Measurements from ENCODE around the gene TUBA3E. TPM values are rescaled to one million over a fixed set of nuclear protein-coding genes. Genes with fewer than 3 reads are reported as not detected.
A peak's percentile ranks its signal among the peaks of the same experiment; 100 is the strongest.
"Not testable (repeated sequence)": the region's sequence is repeated elsewhere in the genome, so short reads cannot be mapped to it uniquely, and the experiment has no call there.

Gene TUBA3E
- total and polyA plus RNA-seq, 2 donors (not counting 1 experiment from before 2014, with no cell fraction given): not detected

GRCh38 chr2:130181880-130182682 is 16.2 kb downstream of the TUBA3E start, which contains the start of gene MZT2B:
Gene MZT2B (plus strand): TSS chr2:130182262. CDS start chr2:130182283, 21 bp downstream.
- not testable (repeated sequence) for H3K9me3 ChIP-seq (ENCODE audit: control insufficient read depth, insufficient read depth, low read depth, low read length); H4K20me1 ChIP-seq (ENCODE audit: control insufficient read depth, extremely low read depth, insufficient read depth, low read length); H3K27me3 ChIP-seq (ENCODE audit: control insufficient read depth, insufficient read depth, low read length); H3K4me1 ChIP-seq (ENCODE audit: control insufficient read depth, extremely low read depth, insufficient read depth, low read length); H3K36me3 ChIP-seq (ENCODE audit: control insufficient read depth, insufficient read depth, low read length)
- Histone ChIP-seq H3K4me2 (ENCODE audit: extremely low read depth, insufficient read depth, low read length) (peak within 1 kb of the TSS; percentile 84), H2AFZ (ENCODE audit: low read length) (peak within 1 kb of the TSS; percentile 81), H3K9ac (ENCODE audit: insufficient read depth, low read length) (peak within 1 kb of the TSS; percentile 89), H3K4me3 (replicated peaks in 1 of 4; ENCODE audit: control extremely low read depth in 1 of 4, insufficient read depth in 1 of 4, low read depth in 3 of 4, low read length in 4 of 4) (peak within 1 kb of the TSS; percentile 81 to 97 (median 89)), H3K27ac (ENCODE audit: insufficient read depth, low read length) (peak within 1 kb of the TSS; percentile 90), H3K79me2 (ENCODE audit: control insufficient read depth, insufficient read depth, low read length) (peaks cover 59% of the 10 kb centered on the region)
- peak; percentile 77 to 82 for DNase-seq (ENCODE audit: low read depth in 2 of 2)
- TF ChIP-seq CTCF (conservative IDR thresholded peaks at IDR 0.05 in 1 of 2, IDR thresholded peaks at IDR 0.05 in 1 of 2; ENCODE audit: low read depth in 1 of 2, low read length in 2 of 2): peak; percentile 42 to 48

- Histone ChIP-seq H3K4me2 (ENCODE audit: extremely low read depth, insufficient read depth, low read length) (peak within 1 kb of the TSS; percentile 84), H3K27me3 (ENCODE audit: control insufficient read depth, insufficient read depth, low read length) (no peaks in the 10 kb centered on the region), H3K27ac (ENCODE audit: insufficient read depth, low read length) (peak within 1 kb of the TSS; percentile 90), H2AFZ (ENCODE audit: low read length) (peak within 1 kb of the TSS; percentile 81), H3K4me1 (ENCODE audit: control insufficient read depth, extremely low read depth, insufficient read depth, low read length) (peaks cover 2% of the 10 kb centered on the region), H3K36me3 (ENCODE audit: control insufficient read depth, insufficient read depth, low read length) (peaks cover 6% of the 10 kb centered on the region), H4K20me1 (ENCODE audit: control insufficient read depth, extremely low read depth, insufficient read depth, low read length) (no peaks in the 10 kb centered on the region), H3K9me3 (ENCODE audit: control insufficient read depth, insufficient read depth, low read depth, low read length) (no peaks in the 10 kb centered on the region), H3K9ac (ENCODE audit: insufficient read depth, low read length) (peak within 1 kb of the TSS; percentile 89), H3K79me2 (ENCODE audit: control insufficient read depth, insufficient read depth, low read length) (peaks cover 62% of the 10 kb centered on the region), H3K4me3 (replicated peaks in 1 of 4; ENCODE audit: control extremely low read depth in 1 of 4, insufficient read depth in 1 of 4, low read depth in 3 of 4, low read length in 4 of 4) (peak within 1 kb of the TSS; percentile 81 to 97 (median 89))
- TF ChIP-seq EZH2 (IDR thresholded peaks at IDR 0.05; ENCODE audit: low read length, missing control alignments) (no peak), CTCF (conservative IDR thresholded peaks at IDR 0.05 in 1 of 2, IDR thresholded peaks at IDR 0.05 in 1 of 2; ENCODE audit: low read depth in 1 of 2, low read length in 2 of 2) (no peak)
- DNase-seq (ENCODE audit: low read depth in 2 of 2): peak; percentile 92 to 95
Measured at GRCh38 chr2:130181325-130181879, 16.8 kb downstream of the TUBA3E start, which contains the start of gene SMPD4. Gene SMPD4 (minus strand): TSS chr2:130181602. CDS start chr2:130176592, 5,010 bp downstream.

GRCh38 chr2:130180404-130181324 is 17.6 kb downstream of the TUBA3E start:
- Histone ChIP-seq H3K4me3 (replicated peaks in 1 of 4; ENCODE audit: control extremely low read depth in 1 of 4, insufficient read depth in 1 of 4, low read depth in 3 of 4, low read length in 4 of 4) (peak overlapping the region; percentile 81 to 97 (median 89)), H3K27ac (ENCODE audit: insufficient read depth, low read length) (peak overlapping the region; percentile 90), H3K79me2 (ENCODE audit: control insufficient read depth, insufficient read depth, low read length) (peaks cover 63% of the 10 kb centered on the region), H2AFZ (ENCODE audit: low read length) (peak overlapping the region; percentile 50), H3K4me2 (ENCODE audit: extremely low read depth, insufficient read depth, low read length) (peak overlapping the region; percentile 84), H3K9ac (ENCODE audit: insufficient read depth, low read length) (peak overlapping the region; percentile 89)
- H3K9me3 ChIP-seq (ENCODE audit: control insufficient read depth, insufficient read depth, low read depth, low read length); H4K20me1 ChIP-seq (ENCODE audit: control insufficient read depth, extremely low read depth, insufficient read depth, low read length); H3K27me3 ChIP-seq (ENCODE audit: control insufficient read depth, insufficient read depth, low read length); DNase-seq (ENCODE audit: low read depth in 2 of 2); H3K36me3 ChIP-seq (ENCODE audit: control insufficient read depth, insufficient read depth, low read length); H3K4me1 ChIP-seq (ENCODE audit: control insufficient read depth, extremely low read depth, insufficient read depth, low read length): not testable (repeated sequence)

- H3K27me3 ChIP-seq (ENCODE audit: control insufficient read depth, insufficient read depth, low read length); H3K4me2 ChIP-seq (ENCODE audit: extremely low read depth, insufficient read depth, low read length); H3K9me3 ChIP-seq (ENCODE audit: control insufficient read depth, insufficient read depth, low read depth, low read length); H3K4me1 ChIP-seq (ENCODE audit: control insufficient read depth, extremely low read depth, insufficient read depth, low read length); H3K36me3 ChIP-seq (ENCODE audit: control insufficient read depth, insufficient read depth, low read length); DNase-seq (ENCODE audit: low read depth in 2 of 2); H3K4me3 ChIP-seq (replicated peaks in 1 of 4; ENCODE audit: control extremely low read depth in 1 of 4, insufficient read depth in 1 of 4, low read depth in 3 of 4, low read length in 4 of 4); H3K27ac ChIP-seq (ENCODE audit: insufficient read depth, low read length); H2AFZ ChIP-seq (ENCODE audit: low read length); H4K20me1 ChIP-seq (ENCODE audit: control insufficient read depth, extremely low read depth, insufficient read depth, low read length); H3K9ac ChIP-seq (ENCODE audit: insufficient read depth, low read length): not testable (repeated sequence)
- peaks cover 28% of the 10 kb centered on the region for H3K79me2 ChIP-seq (ENCODE audit: control insufficient read depth, insufficient read depth, low read length)
Measured at GRCh38 chr2:130174866-130175265, 23.4 kb downstream of the TUBA3E start.

Measured in fibroblast of lung (primary cell).